ENCODE measurements around the gene ADAMTS15.

- TF ChIP-seq YY1 (tag by site-specific recombination; IDR thresholded peaks at IDR 0.05): no peak
- TF ChIP-seq ZNF660 (tag by site-specific recombination; IDR thresholded peaks at IDR 0.05): no peak
- no peak for TF ChIP-seq ZNF677 (tag by site-specific recombination; IDR thresholded peaks at IDR 0.05)
Measured at GRCh38 chr11:130441719-130442118, 6.7 kb upstream of the ADAMTS15 start.

All from HEK293 (cell line).